ENCODE results near the gene DLX6.

The DLX6 gene

GRCh38 chr7:97011536-97012364, 6.4 kb downstream of the DLX6 start:
- DNase-seq: no peak
- CTCF ChIA-PET: interaction anchor here (1.0 kb wide), 1 partner anchor 16 kb away, joined by 3 read pairs; no protein-coding TSS in a partner anchor
- peaks cover 1% of the 10 kb centered on the region for H3K36me3 Mint-ChIP-seq
- no peak overlapping the region for H3K4me3 Mint-ChIP-seq
- H3K27ac Mint-ChIP-seq: no peak overlapping the region
- H3K9me3 Mint-ChIP-seq: no peaks in the 10 kb centered on the region
- peaks cover 2% of the 10 kb centered on the region for H3K4me1 Mint-ChIP-seq
- peaks cover 94% of the 10 kb centered on the region for H3K27me3 Mint-ChIP-seq

- Mint-ChIP-seq H3K36me3 (peaks cover 2% of the 10 kb centered on the region), H3K27me3 (peaks cover 94% of the 10 kb centered on the region), H3K4me1 (no peaks in the 10 kb centered on the region), H3K4me3 (no peak overlapping the region), H3K9me3 (no peaks in the 10 kb centered on the region), H3K27ac (no peak overlapping the region)
- no peak for DNase-seq
- CTCF ChIA-PET: interaction anchor here (1.0 kb wide), 1 partner anchor 15 kb away, joined by 3 read pairs; no protein-coding TSS in a partner anchor
Observed at GRCh38 chr7:97012365-97013133, 7.2 kb downstream of the DLX6 start.

GRCh38 chr7:97013134-97013844, 7.9 kb downstream of the DLX6 start:
- no peak for DNase-seq
- peaks cover 94% of the 10 kb centered on the region for H3K27me3 Mint-ChIP-seq
- no peaks in the 10 kb centered on the region for H3K4me1 Mint-ChIP-seq
- CTCF ChIA-PET: no interaction called here
- no peaks in the 10 kb centered on the region for H3K9me3 Mint-ChIP-seq
- no peak overlapping the region for H3K4me3 Mint-ChIP-seq
- H3K36me3 Mint-ChIP-seq: peaks cover 2% of the 10 kb centered on the region
- no peak overlapping the region for H3K27ac Mint-ChIP-seq

GRCh38 chr7:97013845-97014134, 8.4 kb downstream of the DLX6 start:
- DNase-seq: no peak
- Mint-ChIP-seq H3K27ac (no peak overlapping the region), H3K4me3 (no peak overlapping the region), H3K27me3 (peaks cover 94% of the 10 kb centered on the region), H3K4me1 (no peaks in the 10 kb centered on the region), H3K36me3 (peaks cover 2% of the 10 kb centered on the region), H3K9me3 (no peaks in the 10 kb centered on the region)
- CTCF ChIA-PET: no interaction called here

GRCh38 chr7:97014145-97014750, 8.9 kb downstream of the DLX6 start:
- CTCF ChIA-PET: no interaction called here
- Mint-ChIP-seq H3K4me1 (no peaks in the 10 kb centered on the region), H3K27ac (no peak overlapping the region), H3K9me3 (no peaks in the 10 kb centered on the region), H3K36me3 (peaks cover 2% of the 10 kb centered on the region), H3K4me3 (no peak overlapping the region), H3K27me3 (peaks cover 98% of the 10 kb centered on the region)
- DNase-seq: no peak

- peaks cover 98% of the 10 kb centered on the region for H3K27me3 Mint-ChIP-seq
- no peaks in the 10 kb centered on the region for H3K9me3 Mint-ChIP-seq
- DNase-seq: no peak
- CTCF ChIA-PET: no interaction called here
- H3K4me3 Mint-ChIP-seq: no peak overlapping the region
- no peak overlapping the region for H3K27ac Mint-ChIP-seq
- H3K4me1 Mint-ChIP-seq: no peaks in the 10 kb centered on the region
- peaks cover 2% of the 10 kb centered on the region for H3K36me3 Mint-ChIP-seq
Observed at GRCh38 chr7:97015279-97015678, 9.9 kb downstream of the DLX6 start.

GRCh38 chr7:97015756-97016380, 10.5 kb downstream of the DLX6 start:
- no peaks in the 10 kb centered on the region for H3K4me1 Mint-ChIP-seq
- H3K9me3 Mint-ChIP-seq: no peaks in the 10 kb centered on the region
- CTCF ChIA-PET: interaction anchor here (0.8 to 1.2 kb wide), 2 partner anchors 11 to 17 kb away, joined by 3 to 5 read pairs; no protein-coding TSS in a partner anchor
- H3K27me3 Mint-ChIP-seq: peaks cover 98% of the 10 kb centered on the region
- DNase-seq: no peak
- H3K4me3 Mint-ChIP-seq: no peak overlapping the region
- peaks cover 2% of the 10 kb centered on the region for H3K36me3 Mint-ChIP-seq
- H3K27ac Mint-ChIP-seq: no peak overlapping the region

GRCh38 chr7:97016381-97017191, 11.2 kb downstream of the DLX6 start:
- CTCF ChIA-PET: interaction anchor here (0.8 to 1.2 kb wide), 2 partner anchors 10 to 17 kb away, joined by 3 to 5 read pairs; no protein-coding TSS in a partner anchor
- no peak overlapping the region for H3K4me3 Mint-ChIP-seq

GRCh38 chr7:97017192-97018125, 12.1 kb downstream of the DLX6 start:
- peaks cover 2% of the 10 kb centered on the region for H3K36me3 Mint-ChIP-seq
- no peak for DNase-seq
- peak overlapping the region; percentile 26 for H3K27ac Mint-ChIP-seq
- H3K27me3 Mint-ChIP-seq: peaks cover 100% of the 10 kb centered on the region
- CTCF ChIA-PET: interaction anchor here (1.1 to 1.2 kb wide), 2 partner anchors 9 to 10 kb away, joined by 5 to 6 read pairs; no protein-coding TSS in a partner anchor
- H3K4me3 Mint-ChIP-seq: no peak overlapping the region
- H3K9me3 Mint-ChIP-seq: no peaks in the 10 kb centered on the region
- H3K4me1 Mint-ChIP-seq: peaks cover under 1% of the 10 kb centered on the region

More at GRCh38 chr7:97016381-97017191, 11.2 kb downstream of the DLX6 start:
- no peak for DNase-seq
- Mint-ChIP-seq H3K9me3 (no peaks in the 10 kb centered on the region), H3K27me3 (peaks cover 100% of the 10 kb centered on the region), H3K4me1 (no peaks in the 10 kb centered on the region), H3K36me3 (peaks cover 2% of the 10 kb centered on the region), H3K27ac (peak overlapping the region; percentile 7)

GRCh38 chr7:97018126-97018601, 12.8 kb downstream of the DLX6 start:
- H3K4me1 Mint-ChIP-seq: peaks cover 5% of the 10 kb centered on the region
- no peak overlapping the region for H3K27ac Mint-ChIP-seq
- no peak for DNase-seq
- CTCF ChIA-PET: interaction anchor here (1.1 kb wide), 1 partner anchor 9 kb away, joined by 6 read pairs; no protein-coding TSS in a partner anchor
- H3K4me3 Mint-ChIP-seq: no peak overlapping the region
- H3K36me3 Mint-ChIP-seq: peaks cover 2% of the 10 kb centered on the region
- H3K27me3 Mint-ChIP-seq: peaks cover 100% of the 10 kb centered on the region
- H3K9me3 Mint-ChIP-seq: no peaks in the 10 kb centered on the region

- no peak overlapping the region for H3K4me3 Mint-ChIP-seq
- DNase-seq: no peak
- H3K36me3 Mint-ChIP-seq: peaks cover 2% of the 10 kb centered on the region
- no peak overlapping the region for H3K27ac Mint-ChIP-seq
- peaks cover 100% of the 10 kb centered on the region for H3K27me3 Mint-ChIP-seq
- CTCF ChIA-PET: interaction anchor here (0.8 kb wide), 1 partner anchor 23 kb away, joined by 3 read pairs; no protein-coding TSS in a partner anchor
- H3K9me3 Mint-ChIP-seq: no peaks in the 10 kb centered on the region
- peaks cover 6% of the 10 kb centered on the region for H3K4me1 Mint-ChIP-seq
Observed at GRCh38 chr7:97018791-97019531, 13.6 kb downstream of the DLX6 start.

All from activated naive CD4-positive, alpha-beta T cell treated with anti-CD3 and anti-CD28 coated beads, Interleukin-2, amount 10 ng/mL, durations not matched to agents 7 days and 5 days (primary cell).